Right ventricle myocardium superior (tissue), 1 donor: ENCODE data around the gene PRKN. TPM values are rescaled to one million over a fixed set of nuclear protein-coding genes. Genes with fewer than 3 reads are reported as not detected.
A peak's percentile ranks its signal among the peaks of the same experiment; 100 is the strongest.
"Not testable (repeated sequence)": the region's sequence is repeated elsewhere in the genome, so short reads cannot be mapped to it uniquely, and the experiment has no call there.

Experiments used
- ATAC-seq: fragments of 200-7000 bp; cut with Tn5 transposase; one replicate; pipeline ENCODE4 v1.9.1; 2020; ENCODE audit warnings: mild to moderate bottlenecking; ENCODE audit not compliant: poor library complexity
- DNase-seq: peaks from one replicate; pipeline ENCODE4 v3.0.0-alpha.2; 2020
- intact Hi-C: fragments of 100-400 bp; cut with DNase I; formaldehyde crosslinking; loops from one replicate; pipeline ENCODE4 v1.11.2; 2022
- total RNA-seq: library from RNA; stranded (reverse); fragmentation: NEBNext Ultra II Directional; extraction: Animal tissue kit (Norgen Biotek cat#: 25700); gene quantifications from one replicate; pipeline ENCODE4 v1.2.1, GENCODE V29; 2021
- donor health status: DM: no; HTN: yes; CAD: no; lungs with severe emphysema.

Gene PRKN
- total RNA-seq, 1 donor from 2014 or later: 20.6 TPM

- DNase-seq (no peak), ATAC-seq (no peak)
Observed at GRCh38 chr6:161908872-161909271, 818.7 kb downstream of the PRKN start.

GRCh38 chr6:161906571-161906970, 821.0 kb downstream of the PRKN start:
- ATAC-seq: no peak
- intact Hi-C loops: no loop called here

More at GRCh38 chr6:161908872-161909271, 818.7 kb downstream of the PRKN start:
- intact Hi-C loops: no loop called here

GRCh38 chr6:161903584-161904212, 823.9 kb downstream of the PRKN start:
- DNase-seq: no peak
- ATAC-seq: no peak
- intact Hi-C loops: no loop called here

More at GRCh38 chr6:161906571-161906970, 821.0 kb downstream of the PRKN start:
- DNase-seq: no peak

GRCh38 chr6:161901740-161902426, 825.7 kb downstream of the PRKN start:
- intact Hi-C loops: no loop called here
- DNase-seq: no peak
- no peak for ATAC-seq

- ATAC-seq (no peak), DNase-seq (no peak)
- intact Hi-C loops: no loop called here
Observed at GRCh38 chr6:161894436-161894835, 833.1 kb downstream of the PRKN start.

- ATAC-seq: no peak
- intact Hi-C loops: no loop called here
- DNase-seq: no peak
Observed at GRCh38 chr6:161891542-161891941, 836.0 kb downstream of the PRKN start.

GRCh38 chr6:161890832-161891297, 836.7 kb downstream of the PRKN start:
- intact Hi-C loops: no loop called here
- DNase-seq: no peak
- no peak for ATAC-seq

- DNase-seq (no peak), ATAC-seq (peak; percentile 43)
- intact Hi-C loops: no loop called here
Observed at GRCh38 chr6:161890133-161890831, 837.3 kb downstream of the PRKN start.

- no peak for ATAC-seq
- intact Hi-C loops: no loop called here
Observed at GRCh38 chr6:161889324-161889723, 838.2 kb downstream of the PRKN start.

GRCh38 chr6:161886545-161886944, 841.0 kb downstream of the PRKN start:
- intact Hi-C loops, DNase-seq, ATAC-seq: not testable (repeated sequence)

More at GRCh38 chr6:161889324-161889723, 838.2 kb downstream of the PRKN start:
- no peak for DNase-seq

- intact Hi-C loops: no loop called here
- no peak for ATAC-seq
- no peak for DNase-seq
Observed at GRCh38 chr6:161884782-161885181, 842.8 kb downstream of the PRKN start.

GRCh38 chr6:161882196-161882765, 845.3 kb downstream of the PRKN start:
- DNase-seq (no peak), ATAC-seq (no peak)
- intact Hi-C loops: no loop called here

GRCh38 chr6:161880056-161880455, 847.5 kb downstream of the PRKN start:
- intact Hi-C loops: no loop called here

GRCh38 chr6:161876231-161876630, 851.3 kb downstream of the PRKN start:
- no peak for ATAC-seq
- no peak for DNase-seq
- intact Hi-C loops: no loop called here

More at GRCh38 chr6:161880056-161880455, 847.5 kb downstream of the PRKN start:
- DNase-seq (no peak), ATAC-seq (no peak)

GRCh38 chr6:161870236-161870901, 857.2 kb downstream of the PRKN start:
- intact Hi-C loops: no loop called here
- no peak for ATAC-seq
- DNase-seq: no peak

GRCh38 chr6:161869491-161869890, 858.1 kb downstream of the PRKN start:
- ATAC-seq (no peak), DNase-seq (no peak)
- intact Hi-C loops: no loop called here

- no peak for DNase-seq
- intact Hi-C loops: no loop called here
- ATAC-seq: peak; percentile 31
Observed at GRCh38 chr6:161866570-161866969, 861.0 kb downstream of the PRKN start.

GRCh38 chr6:161861061-161861460, 866.5 kb downstream of the PRKN start:
- ATAC-seq, intact Hi-C loops, DNase-seq: not testable (repeated sequence)

GRCh38 chr6:161853657-161854056, 873.9 kb downstream of the PRKN start:
- intact Hi-C loops: no loop called here
- ATAC-seq: no peak
- DNase-seq: no peak
